ENCODE measurements around the gene ADGRV1.

DNA sequence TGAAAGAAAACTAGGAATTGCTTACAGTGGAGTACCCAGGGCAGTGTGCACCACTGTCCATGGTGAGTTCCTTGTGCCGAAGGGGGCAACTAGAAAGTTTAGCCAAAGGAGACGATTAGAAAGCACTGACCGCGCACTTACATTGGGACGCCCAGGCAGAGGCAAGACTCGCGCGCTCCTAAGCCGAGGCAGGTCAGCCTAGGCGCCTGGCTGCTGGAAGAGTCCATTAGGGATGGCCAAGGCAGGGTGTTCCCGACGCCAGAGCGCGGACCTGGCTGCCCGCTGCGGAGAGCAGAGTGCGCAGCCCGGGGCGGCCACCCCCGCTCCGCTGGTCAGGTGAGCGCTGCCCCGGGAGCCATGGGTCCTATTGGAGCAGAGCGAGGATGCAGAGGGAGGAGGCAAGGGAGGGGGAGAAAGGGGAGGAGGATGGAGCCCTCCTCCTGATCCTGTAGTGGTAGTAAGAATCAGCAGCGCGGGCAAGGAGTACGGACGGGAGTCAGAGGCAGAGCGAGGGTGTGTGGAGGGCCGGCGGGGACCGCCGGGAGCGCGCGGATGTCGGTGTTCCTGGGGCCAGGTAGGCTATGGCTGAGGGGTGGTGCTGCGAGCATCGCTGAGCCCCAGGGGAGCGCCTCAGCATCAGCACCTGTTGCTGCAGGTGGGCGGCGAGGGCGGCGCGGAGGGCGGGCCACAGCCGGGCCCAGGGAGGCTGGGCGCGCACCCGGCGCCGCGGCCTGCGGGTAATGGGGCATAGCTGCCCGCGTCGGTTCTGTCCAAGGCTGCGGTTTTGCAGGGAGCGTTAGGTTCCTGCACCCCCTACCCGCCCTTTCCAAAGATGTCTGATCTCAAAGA, at the start of gene ADGRV1:
- TF ChIP-seq YY1 (IDR thresholded peaks at IDR 0.05; ENCODE audit: low read depth) (no peak), TAF1 (IDR thresholded peaks at IDR 0.05; ENCODE audit: borderline replicate concordance, low read depth, low read length) (no peak), EP300 (IDR thresholded peaks at IDR 0.05; ENCODE audit: borderline replicate concordance in 1 of 2, low read depth in 1 of 2, low read length in 1 of 2) (no peak), ELF1 (IDR thresholded peaks at IDR 0.05) (no peak), POLR2AphosphoS5 (IDR thresholded peaks at IDR 0.05; ENCODE audit: low read depth, low read length) (0 out of 2 replicates have a peak, but pooled peaks have one; percentile 18), TCF12 (IDR thresholded peaks at IDR 0.05) (no peak)
- TF ChIP-seq, protein P1, sequence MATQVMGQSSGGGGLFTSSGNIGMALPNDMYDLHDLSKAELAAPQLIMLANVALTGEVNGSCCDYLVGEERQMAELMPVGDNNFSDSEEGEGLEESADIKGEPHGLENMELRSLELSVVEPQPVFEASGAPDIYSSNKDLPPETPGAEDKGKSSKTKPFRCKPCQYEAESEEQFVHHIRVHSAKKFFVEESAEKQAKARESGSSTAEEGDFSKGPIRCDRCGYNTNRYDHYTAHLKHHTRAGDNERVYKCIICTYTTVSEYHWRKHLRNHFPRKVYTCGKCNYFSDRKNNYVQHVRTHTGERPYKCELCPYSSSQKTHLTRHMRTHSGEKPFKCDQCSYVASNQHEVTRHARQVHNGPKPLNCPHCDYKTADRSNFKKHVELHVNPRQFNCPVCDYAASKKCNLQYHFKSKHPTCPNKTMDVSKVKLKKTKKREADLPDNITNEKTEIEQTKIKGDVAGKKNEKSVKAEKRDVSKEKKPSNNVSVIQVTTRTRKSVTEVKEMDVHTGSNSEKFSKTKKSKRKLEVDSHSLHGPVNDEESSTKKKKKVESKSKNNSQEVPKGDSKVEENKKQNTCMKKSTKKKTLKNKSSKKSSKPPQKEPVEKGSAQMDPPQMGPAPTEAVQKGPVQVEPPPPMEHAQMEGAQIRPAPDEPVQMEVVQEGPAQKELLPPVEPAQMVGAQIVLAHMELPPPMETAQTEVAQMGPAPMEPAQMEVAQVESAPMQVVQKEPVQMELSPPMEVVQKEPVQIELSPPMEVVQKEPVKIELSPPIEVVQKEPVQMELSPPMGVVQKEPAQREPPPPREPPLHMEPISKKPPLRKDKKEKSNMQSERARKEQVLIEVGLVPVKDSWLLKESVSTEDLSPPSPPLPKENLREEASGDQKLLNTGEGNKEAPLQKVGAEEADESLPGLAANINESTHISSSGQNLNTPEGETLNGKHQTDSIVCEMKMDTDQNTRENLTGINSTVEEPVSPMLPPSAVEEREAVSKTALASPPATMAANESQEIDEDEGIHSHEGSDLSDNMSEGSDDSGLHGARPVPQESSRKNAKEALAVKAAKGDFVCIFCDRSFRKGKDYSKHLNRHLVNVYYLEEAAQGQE (IDR thresholded peaks at IDR 0.05; ENCODE audit: low read depth, low read length) = no peak
- TF ChIP-seq, protein P2, sequence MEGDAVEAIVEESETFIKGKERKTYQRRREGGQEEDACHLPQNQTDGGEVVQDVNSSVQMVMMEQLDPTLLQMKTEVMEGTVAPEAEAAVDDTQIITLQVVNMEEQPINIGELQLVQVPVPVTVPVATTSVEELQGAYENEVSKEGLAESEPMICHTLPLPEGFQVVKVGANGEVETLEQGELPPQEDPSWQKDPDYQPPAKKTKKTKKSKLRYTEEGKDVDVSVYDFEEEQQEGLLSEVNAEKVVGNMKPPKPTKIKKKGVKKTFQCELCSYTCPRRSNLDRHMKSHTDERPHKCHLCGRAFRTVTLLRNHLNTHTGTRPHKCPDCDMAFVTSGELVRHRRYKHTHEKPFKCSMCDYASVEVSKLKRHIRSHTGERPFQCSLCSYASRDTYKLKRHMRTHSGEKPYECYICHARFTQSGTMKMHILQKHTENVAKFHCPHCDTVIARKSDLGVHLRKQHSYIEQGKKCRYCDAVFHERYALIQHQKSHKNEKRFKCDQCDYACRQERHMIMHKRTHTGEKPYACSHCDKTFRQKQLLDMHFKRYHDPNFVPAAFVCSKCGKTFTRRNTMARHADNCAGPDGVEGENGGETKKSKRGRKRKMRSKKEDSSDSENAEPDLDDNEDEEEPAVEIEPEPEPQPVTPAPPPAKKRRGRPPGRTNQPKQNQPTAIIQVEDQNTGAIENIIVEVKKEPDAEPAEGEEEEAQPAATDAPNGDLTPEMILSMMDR (IDR thresholded peaks at IDR 0.05) = no peak

Data from SK-N-SH (cell line).